A549 treated with DMSO at 1 μM for 4 hours (cell line): Measurements from ENCODE around the gene CHD3. TPM values are rescaled to one million over a fixed set of nuclear protein-coding genes. Genes with fewer than 3 reads are reported as not detected.

Source experiments
- total RNA-seq: library from RNA; stranded (reverse); fragments of 200-300 nt; extraction: Qiagen RNA extraction; gene quantifications from 5 replicates; pipeline ENCODE4 v1.2.3, GENCODE V29; 2022; ENCODE audit warnings: low read depth

CHD3 gene
- total RNA-seq: 66.5 to 79.7 TPM (median 70.3 TPM) in 5 replicates

GRCh38 chr17:7888184-7888920, at the start of gene CHD3:
Gene CHD3, plus strand, starts transcription at chr17:7888789. Its CDS starts 212 bp downstream, at chr17:7889001.

GRCh38 chr17:7854851-7855659, 33.5 kb upstream of the CHD3 start, which contains the start of gene TMEM88:
Gene TMEM88, plus strand, starts transcription at chr17:7855066. Its CDS starts 9 bp downstream, at chr17:7855075.

GRCh38 chr17:7856811-7857712, 31.5 kb upstream of the CHD3 start, which contains the start of gene NAA38:
Gene NAA38, minus strand, starts transcription at chr17:7857559. Its CDS starts 96 bp downstream, at chr17:7857463.

GRCh38 chr17:7857713-7858521, 30.7 kb upstream of the CHD3 start, which contains the start of gene CYB5D1:
Gene CYB5D1, plus strand, starts transcription at chr17:7858003. Its CDS starts 132 bp downstream, at chr17:7858135.

GRCh38 chr17:7915611-7916384, 27.2 kb downstream of the CHD3 start, which contains the start of gene RNF227:
Gene RNF227, minus strand, starts transcription at chr17:7916289. Its CDS starts 94 bp downstream, at chr17:7916195.

GRCh38 chr17:7929158-7930023, 40.8 kb downstream of the CHD3 start, which contains the start of gene KCNAB3:
Gene KCNAB3, minus strand, starts transcription at chr17:7929856. Its CDS starts 421 bp downstream, at chr17:7929435.

GRCh38 chr17:7931709-7932482, 43.3 kb downstream of the CHD3 start, which contains the start of the genes CNTROB and TRAPPC1:
Gene CNTROB, plus strand, starts transcription at chr17:7932206. Its CDS starts 874 bp downstream, at chr17:7933080.
Gene TRAPPC1, minus strand, starts transcription at chr17:7931946. Its CDS starts 117 bp downstream, at chr17:7931829.

Other genes starting within 250 kb of the CHD3 start
- 0.13 to 0.27 TPM (median 0.24 TPM) in 5 replicates for gene ATP1B2, start 237.9 kb upstream of the CHD3 start, total RNA-seq
- gene TP53, start 201.3 kb upstream of the CHD3 start, total RNA-seq: 50.2 to 60.1 TPM (median 56.6 TPM) in 5 replicates
- 33.2 to 47.3 TPM (median 45.3 TPM) in 5 replicates for gene WRAP53, start 200.3 kb upstream of the CHD3 start, total RNA-seq
- 1.2 to 1.9 TPM (median 1.6 TPM) in 5 replicates for gene EFNB3, start 183.6 kb upstream of the CHD3 start, total RNA-seq
- 0.01 to 0.09 TPM (median 0.02 TPM) in 5 replicates for gene DNAH2, start 171.0 kb upstream of the CHD3 start, total RNA-seq
- 17.7 to 24.0 TPM (median 19.0 TPM) in 5 replicates for gene KDM6B, start 54.6 kb upstream of the CHD3 start, total RNA-seq
- gene TMEM88, start 33.7 kb upstream of the CHD3 start, total RNA-seq: 0.57 to 1.7 TPM (median 0.96 TPM) in 5 replicates
- gene NAA38, start 31.2 kb upstream of the CHD3 start, total RNA-seq: 191 to 232 TPM (median 215 TPM) in 5 replicates
- 21.2 to 25.1 TPM (median 23.1 TPM) in 5 replicates for gene CYB5D1, start 30.8 kb upstream of the CHD3 start, total RNA-seq
- 1.4 to 2.0 TPM (median 1.6 TPM) in 5 replicates for gene RNF227, start 27.5 kb downstream of the CHD3 start, total RNA-seq
- gene KCNAB3, start 41.1 kb downstream of the CHD3 start, total RNA-seq: 1.8 to 3.3 TPM (median 2.4 TPM) in 5 replicates
- 271 to 324 TPM (median 289 TPM) in 5 replicates for gene TRAPPC1, start 43.2 kb downstream of the CHD3 start, total RNA-seq
- 37.7 to 45.9 TPM (median 41.4 TPM) in 5 replicates for gene CNTROB, start 43.4 kb downstream of the CHD3 start, total RNA-seq
- not detected in 5 replicates for gene GUCY2D, start 113.8 kb downstream of the CHD3 start, total RNA-seq
- not detected in 5 replicates for gene ALOX15B, start 150.3 kb downstream of the CHD3 start, total RNA-seq
- 0.75 to 2.1 TPM (median 1.2 TPM) in 5 replicates for gene ALOX12B, start 198.9 kb downstream of the CHD3 start, total RNA-seq
- gene ALOXE3, start 229.7 kb downstream of the CHD3 start, total RNA-seq: 5.9 to 9.7 TPM (median 6.4 TPM) in 5 replicates
- gene HES7, start 235.3 kb downstream of the CHD3 start, total RNA-seq: 0.63 to 1.6 TPM (median 1.3 TPM) in 5 replicates